Esophagus squamous epithelium (tissue), 5 donors: ENCODE results near the gene SHF. TPM values are rescaled to one million over a fixed set of nuclear protein-coding genes. Genes with fewer than 3 reads are reported as not detected.

Source experiments
- DNase-seq: peaks from one replicate; lab custom pipeline; 2025; lab: John Stamatoyannopoulos, UW
- H3K27ac ChIP-seq, 4 donors: fragments of 200-600 bp; sonication (generic); one replicate each; pipeline ENCODE4 v1.5.1; 2016 to 2019; ENCODE audit warnings: mild to moderate bottlenecking in 1 of 4
- H3K27me3 ChIP-seq, 4 donors: fragments of 200-600 bp; sonication (generic); 1 replicate in 3 of 4; 2 replicates in 1 of 4; pipeline versions ENCODE4 v1.5.1 to v1.6.0; 2017 to 2021; ENCODE audit warnings: antibody characterized with exemption in 1 of 4
- H3K36me3 ChIP-seq, 3 donors: fragments of 200-600 bp; sonication (generic); one replicate each; pipeline ENCODE4 v1.5.1; 2016 to 2019
- H3K4me1 ChIP-seq, 3 donors: fragments of 200-600 bp; sonication (generic); one replicate each; pipeline ENCODE4 v1.5.1; 2017 to 2019
- H3K4me3 ChIP-seq, 4 donors: fragments of 200-600 bp; sonication (generic); 1 replicate in 3 of 4; 2 replicates in 1 of 4; pipeline ENCODE4 v1.5.1; 2016 to 2019; ENCODE audit warnings: mild to moderate bottlenecking in 2 of 4, moderate library complexity in 1 of 4
- H3K9me3 ChIP-seq, 3 donors: fragments of 200-600 bp; sonication (generic); one replicate each; pipeline ENCODE4 v1.5.1; 2016 to 2019
- CTCF ChIP-seq, 6 experiments: fragments of 450-650 bp in 4 of 6; fragments of 200-600 bp in 2 of 6; sonication (generic) in 2 of 6; IDR thresholded peaks; one replicate each; pipeline ENCODE4 v1.5.1; 2016 to 2019; ENCODE audit warnings: antibody characterized with exemption in 6 of 6, mild to moderate bottlenecking in 4 of 6, moderate library complexity in 4 of 6
- POLR2A ChIP-seq, 4 donors: fragments of 450-650 bp; IDR thresholded peaks; one replicate each; pipeline ENCODE4 v1.6.1; 2017; ENCODE audit warnings: antibody characterized with exemption in 4 of 4, mild to moderate bottlenecking in 4 of 4, moderate library complexity in 3 of 4
- WGBS, 2 donors: methylation state at CpG; one replicate each; pipeline ENCODE4 v1.1.5; 2018; 5-methylcytosine and 5-hydroxymethylcytosine counted together
- intact Hi-C: fragments of 100-400 bp; cut with DNase I; formaldehyde crosslinking; loops from one replicate; pipeline ENCODE4 v1.15.0; 2022
- total RNA-seq, 4 donors: library from RNA; depleted of rRNA; stranded (reverse); fragments of >200 nt; gene quantifications; one replicate each; pipeline ENCODE4 v1.1.0, GENCODE V29; 2016
- donor health status: DM: yes; HTN: yes; CAD: no.

Gene SHF
- total RNA-seq, 4 donors from 2014 or later, result 1.9 to 12.0 (median 5.7) TPM

- TF ChIP-seq POLR2A (IDR thresholded peaks at IDR 0.05) (no peak), CTCF (IDR thresholded peaks at IDR 0.05) (no peak)
- Histone ChIP-seq H3K9me3 (no peaks in the 10 kb centered on the region), H3K27me3 (peaks cover 0 to 38% (median 0%) of the 10 kb centered on the region in 4 donors), H3K36me3 (no peaks in the 10 kb centered on the region), H3K4me1 (no peaks in the 10 kb centered on the region), H3K27ac (no peak overlapping the region), H3K4me3 (no peak overlapping the region)
- intact Hi-C loops, result no loop called here
- DNase-seq, result no peak
- WGBS, 2 donors, result 47 to 57% methylated on average over 5 of the region's 5 CpGs
Observed at GRCh38 chr15:45224621-45225217, 37.0 kb upstream of the SHF start.

GRCh38 chr15:45221967-45222366 is 34.2 kb upstream of the SHF start:
- 75% methylated on average over 4 of the region's 4 CpGs for WGBS, 2 donors
- no peak for DNase-seq

GRCh38 chr15:45221053-45221599 is 33.4 kb upstream of the SHF start:
- Histone ChIP-seq H3K27ac (no peak overlapping the region), H3K36me3 (no peaks in the 10 kb centered on the region), H3K4me1 (no peaks in the 10 kb centered on the region), H3K9me3 (no peaks in the 10 kb centered on the region), H3K4me3 (no peak overlapping the region), H3K27me3 (peaks cover 0 to 50% (median 0%) of the 10 kb centered on the region in 4 donors)
- 70 to 93% methylated on average over 2 of the region's 2 CpGs for WGBS, 2 donors
- TF ChIP-seq POLR2A (IDR thresholded peaks at IDR 0.05) (no peak), CTCF (IDR thresholded peaks at IDR 0.05) (no peak)
- no peak for DNase-seq
- intact Hi-C loops, result no loop called here

More at GRCh38 chr15:45221967-45222366, 34.2 kb upstream of the SHF start:
- H3K9me3 ChIP-seq, result no peaks in the 10 kb centered on the region
- H3K4me3 ChIP-seq, result no peak overlapping the region
- no peaks in the 10 kb centered on the region for H3K36me3 ChIP-seq
- no peak overlapping the region for H3K27ac ChIP-seq
- intact Hi-C loops, result no loop called here
- no peak for TF ChIP-seq CTCF (IDR thresholded peaks at IDR 0.05)
- TF ChIP-seq POLR2A (IDR thresholded peaks at IDR 0.05), result no peak
- H3K4me1 ChIP-seq, result no peaks in the 10 kb centered on the region
- H3K27me3 ChIP-seq, result peaks cover 0 to 50% (median 0%) of the 10 kb centered on the region in 4 donors

GRCh38 chr15:45212493-45212892 is 24.7 kb upstream of the SHF start:
- Histone ChIP-seq H3K27ac (no peak overlapping the region), H3K36me3 (no peaks in the 10 kb centered on the region), H3K4me3 (no peak overlapping the region), H3K4me1 (no peaks in the 10 kb centered on the region), H3K27me3 (no peaks in the 10 kb centered on the region), H3K9me3 (no peaks in the 10 kb centered on the region)
- TF ChIP-seq CTCF (IDR thresholded peaks at IDR 0.05) (no peak), POLR2A (IDR thresholded peaks at IDR 0.05) (no peak)
- WGBS, 2 donors, result 67 to 73% methylated on average over 1 of the region's 1 CpG
- DNase-seq, result no peak
- intact Hi-C loops, result no loop called here

GRCh38 chr15:45205192-45205591 is 17.4 kb upstream of the SHF start:
- H3K4me1 ChIP-seq, result peaks cover 0 to 13% (median 0%) of the 10 kb centered on the region in 3 donors
- TF ChIP-seq CTCF (IDR thresholded peaks at IDR 0.05) (peak; percentile 37 to 92 (median 77)), POLR2A (IDR thresholded peaks at IDR 0.05) (no peak)
- H3K36me3 ChIP-seq, result no peaks in the 10 kb centered on the region
- no peak for DNase-seq
- H3K27ac ChIP-seq, result no peak overlapping the region
- intact Hi-C loops, result loop anchor here (10.0 kb wide), 1 partner anchor 190 kb away; no protein-coding TSS in a partner anchor
- H3K4me3 ChIP-seq, result no peak overlapping the region
- 0 to 5% methylated on average over 1 to 2 of the region's 2 CpGs for WGBS, 2 donors
- H3K9me3 ChIP-seq, result no peaks in the 10 kb centered on the region
- no peaks in the 10 kb centered on the region for H3K27me3 ChIP-seq
